H9 (cell line): Measurements from ENCODE around the gene GHRL. TPM values are rescaled to one million over a fixed set of nuclear protein-coding genes. Genes with fewer than 3 reads are reported as not detected.

Experiments
- DNase-seq: peaks from one replicate; pipeline ENCODE4 v3.0.0-alpha.2; 2017
- H2AFZ ChIP-seq: one replicate; pipeline ENCODE4 v1.6.1; 2013; ENCODE audit warnings: mild to moderate bottlenecking, low read length, control low read depth, moderate library complexity
- H2AK5ac ChIP-seq: 2 replicates; pipeline ENCODE4 v1.6.1; 2013; ENCODE audit warnings: low read length, control low read depth, mixed read lengths; ENCODE audit not compliant: insufficient read length
- H2BK120ac ChIP-seq: one replicate; pipeline ENCODE4 v1.6.1; 2013; ENCODE audit warnings: low read depth, mild to moderate bottlenecking, low read length, control low read depth, inconsistent platforms; ENCODE audit not compliant: poor library complexity, severe bottlenecking
- H2BK12ac ChIP-seq: 2 replicates; pipeline ENCODE4 v1.6.1; 2013; ENCODE audit warnings: low read length, control low read depth, mixed read lengths, low read depth; ENCODE audit not compliant: insufficient read length
- H2BK15ac ChIP-seq: 2 replicates; pipeline ENCODE4 v1.6.1; 2013; ENCODE audit warnings: low read depth, low read length, control low read depth
- H2BK20ac ChIP-seq: one replicate; pipeline ENCODE4 v1.6.1; 2013; ENCODE audit warnings: low read depth, mild to moderate bottlenecking, low read length, control low read depth, inconsistent platforms; ENCODE audit not compliant: poor library complexity, severe bottlenecking
- H2BK5ac ChIP-seq: 2 replicates; pipeline ENCODE4 v1.6.1; 2013; ENCODE audit warnings: low read length, control low read depth, mixed read lengths; ENCODE audit not compliant: insufficient read length
- H3K14ac ChIP-seq: 2 replicates; pipeline ENCODE4 v1.6.1; 2013; ENCODE audit warnings: low read length, control low read depth; ENCODE audit not compliant: insufficient read depth
- H3K18ac ChIP-seq: 2 replicates; pipeline ENCODE4 v1.6.1; 2013; ENCODE audit warnings: low read depth, mild to moderate bottlenecking, mixed read lengths, low read length, control low read depth; ENCODE audit not compliant: insufficient read length
- H3K23ac ChIP-seq: 2 replicates; pipeline ENCODE4 v1.6.1; 2013; ENCODE audit warnings: low read length, control low read depth, mixed read lengths, low read depth; ENCODE audit not compliant: insufficient read length
- H3K23me2 ChIP-seq: 2 replicates; pipeline ENCODE4 v1.6.1; 2013; ENCODE audit warnings: low read depth, mild to moderate bottlenecking, mixed read lengths, low read length, control low read depth; ENCODE audit not compliant: insufficient read length, poor library complexity, severe bottlenecking
- H3K27ac ChIP-seq: 2 replicates; pipeline ENCODE4 v1.5.1; 2013; ENCODE audit warnings: low read length, control low read depth, mixed read lengths, low read depth; ENCODE audit not compliant: insufficient read length
- H3K27me3 ChIP-seq: 2 replicates; pipeline ENCODE4 v1.6.1; 2013; ENCODE audit warnings: low read length, control low read depth, inconsistent platforms; ENCODE audit not compliant: insufficient read depth
- H3K4ac ChIP-seq: 2 replicates; pipeline ENCODE4 v1.6.1; 2013; ENCODE audit warnings: low read depth, mild to moderate bottlenecking, control low read depth, inconsistent platforms, low read length, moderate library complexity
- H3K4me1 ChIP-seq: 2 replicates; pipeline ENCODE4 v1.6.1; 2013; ENCODE audit warnings: low read length, control low read depth, inconsistent platforms; ENCODE audit not compliant: insufficient read depth
- H3K4me2 ChIP-seq: 2 replicates; pipeline ENCODE4 v1.6.1; 2013; ENCODE audit warnings: low read length, control low read depth, mixed read lengths; ENCODE audit not compliant: insufficient read length, insufficient read depth
- H3K56ac ChIP-seq: 2 replicates; pipeline ENCODE4 v1.6.1; 2013; ENCODE audit warnings: low read depth, mild to moderate bottlenecking, mixed read lengths, low read length, control low read depth; ENCODE audit not compliant: insufficient read length
- H3K79me1 ChIP-seq: 2 replicates; pipeline ENCODE4 v1.6.1; 2013; ENCODE audit warnings: low read depth, mild to moderate bottlenecking, moderate library complexity, low read length, control low read depth, inconsistent platforms; ENCODE audit not compliant: insufficient read depth, poor library complexity, severe bottlenecking
- H3K79me2 ChIP-seq: 2 replicates; pipeline ENCODE4 v1.6.1; 2013; ENCODE audit warnings: low read length, control low read depth, inconsistent platforms; ENCODE audit not compliant: insufficient read depth
- H3K9ac ChIP-seq: 2 replicates; pipeline ENCODE4 v1.6.1; 2013; ENCODE audit warnings: low read length, control low read depth, mixed read lengths; ENCODE audit not compliant: insufficient read length; ENCODE audit errors: extremely low read depth
- H3K9me3 ChIP-seq: one replicate; pipeline ENCODE4 v1.6.1; 2013; ENCODE audit warnings: low read depth, low read length, inconsistent platforms; ENCODE audit not compliant: control insufficient read depth
- H3T11ph ChIP-seq: one replicate; pipeline ENCODE4 v1.6.1; 2013; ENCODE audit warnings: mild to moderate bottlenecking, low read length, control low read depth, inconsistent platforms
- H4K20me1 ChIP-seq: one replicate; pipeline ENCODE4 v1.6.1; 2013; ENCODE audit not compliant: control insufficient read depth, insufficient read length, insufficient read depth
- H4K5ac ChIP-seq: 2 replicates; pipeline ENCODE4 v1.6.1; 2013; ENCODE audit warnings: low read depth, mild to moderate bottlenecking, mixed read lengths, low read length, control low read depth; ENCODE audit not compliant: insufficient read length
- H4K8ac ChIP-seq: replicated peaks from 2 replicates; pipeline ENCODE4 v1.6.1; 2013; ENCODE audit warnings: low read length, control low read depth, mixed read lengths, low read depth; ENCODE audit not compliant: insufficient read length
- H4K91ac ChIP-seq: 2 replicates; pipeline ENCODE4 v1.6.1; 2013; ENCODE audit warnings: low read depth, mild to moderate bottlenecking, moderate library complexity, mixed read lengths, low read length, control low read depth; ENCODE audit not compliant: insufficient read length
- H3K27ac Mint-ChIP-seq, 3 experiments: 2 replicates in 2 of 3; 3 replicates in 1 of 3; pipeline ENCODE4 v1.8.0; 2020 to 2021; ENCODE audit warnings: mixed read lengths in 3 of 3, mild to moderate bottlenecking in 1 of 3, moderate library complexity in 1 of 3
- H3K27me3 Mint-ChIP-seq: 2 replicates; pipeline ENCODE4 v1.8.0; 2021; ENCODE audit warnings: low read depth, mild to moderate bottlenecking, moderate library complexity, mixed read lengths
- H3K36me3 Mint-ChIP-seq, 3 experiments: 2 replicates in 2 of 3; 3 replicates in 1 of 3; pipeline ENCODE4 v1.8.0; 2020 to 2021; ENCODE audit warnings: low read depth in 3 of 3, mixed read lengths in 3 of 3; ENCODE audit not compliant: insufficient read depth in 1 of 3
- H3K4me1 Mint-ChIP-seq, 2 experiments: 2 replicates each; pipeline ENCODE4 v1.8.0; 2020; ENCODE audit warnings: mixed read lengths in 2 of 2
- H3K4me3 Mint-ChIP-seq, 2 experiments: 2 replicates in 1 of 2; 3 replicates in 1 of 2; pipeline ENCODE4 v1.8.0; 2020 to 2021; ENCODE audit warnings: mild to moderate bottlenecking in 2 of 2, mixed read lengths in 2 of 2, moderate library complexity in 1 of 2
- H3K9me3 Mint-ChIP-seq, 2 experiments: 2 replicates in 1 of 2; 3 replicates in 1 of 2; pipeline ENCODE4 v1.8.0; 2020; ENCODE audit warnings: mild to moderate bottlenecking in 2 of 2, mixed read lengths in 2 of 2, moderate library complexity in 1 of 2
- CTCF ChIP-seq: fragments of 200-600 bp; sonication (generic); conservative IDR thresholded peaks from 3 replicates; pipeline ENCODE4 v1.8.0; 2021; ENCODE audit warnings: antibody characterized with exemption, mild to moderate bottlenecking
- WGBS: extraction: QIAGEN DNeasy Blood & Tissue Kit; methylation state at CpG from one replicate; pipeline ENCODE4 v1.1.7; 2013; ENCODE audit warnings: missing lambda C conversion rate, low lambda C conversion rate, mixed read lengths; ENCODE audit not compliant: insufficient read length; ENCODE audit errors: extremely low coverage; 5-methylcytosine and 5-hydroxymethylcytosine counted together
- total RNA-seq: library from RNA; stranded (reverse); gene quantifications from 2 replicates; pipeline ENCODE4 v1.2.1, GENCODE V29; 2021

The GHRL gene
- total RNA-seq, 1 experiment from 2014 or later = 1.3 TPM

GRCh38 chr3:10312391-10312790 lies 19.6 kb upstream of the GHRL start:
- Histone ChIP-seq H3K4me2 (no peak overlapping the region), H2BK5ac (no peak overlapping the region), H3K14ac (no peak overlapping the region), H2AK5ac (no peak overlapping the region), H2BK12ac (no peak overlapping the region), H4K91ac (no peak overlapping the region), H3K9ac (no peak overlapping the region), H3K18ac (no peak overlapping the region), H4K8ac (no peak overlapping the region), H3K79me2 (no peaks in the 10 kb centered on the region), H3K4me1 (no peaks in the 10 kb centered on the region; the same call in 1 of the 2 replicates), H4K5ac (no peak overlapping the region), H3K4ac (no peak overlapping the region), H3T11ph (no peak overlapping the region), H2BK15ac (no peak overlapping the region), H3K27ac (no peak overlapping the region), H3K23me2 (no peaks in the 10 kb centered on the region), H2BK20ac (no peak overlapping the region), H3K9me3 (no peaks in the 10 kb centered on the region), H2AFZ (no peak overlapping the region), H2BK120ac (no peak overlapping the region), H3K79me1 (no peaks in the 10 kb centered on the region), H3K23ac (no peak overlapping the region), H3K27me3 (no peaks in the 10 kb centered on the region), H4K20me1 (no peaks in the 10 kb centered on the region), H3K56ac (no peak overlapping the region)
- peaks cover 21 to 89% (median 85%) of the 10 kb centered on the region in 3 experiments; a peak in 6 of 7 replicates for H3K36me3 Mint-ChIP-seq
- no peak overlapping the region for H3K27ac Mint-ChIP-seq
- DNase-seq = no peak
- H3K9me3 Mint-ChIP-seq = no peaks in the 10 kb centered on the region
- WGBS = no CpG with 5 or more reads among the region's 10 CpGs
- no peaks in the 10 kb centered on the region for H3K27me3 Mint-ChIP-seq
- H3K4me1 Mint-ChIP-seq = no peaks in the 10 kb centered on the region
- H3K4me3 Mint-ChIP-seq = no peak overlapping the region
- no peak for TF ChIP-seq CTCF
